Measurements from ENCODE around the gene HES1.

Gene HES1

GRCh38 chr3:194101592-194102432 lies 34.1 kb upstream of the HES1 start:
- DNase-seq (ENCODE audit: insufficient read length, low spot score) (no peak), FAIRE-seq (no peak)

GRCh38 chr3:194102436-194102835 lies 33.5 kb upstream of the HES1 start:
- DNase-seq (ENCODE audit: insufficient read length, low spot score) (no peak), FAIRE-seq (no peak)

- DNase-seq (ENCODE audit: insufficient read length, low spot score) (no peak), FAIRE-seq (no peak)
Observed at GRCh38 chr3:194103505-194103904, 32.4 kb upstream of the HES1 start.

- DNase-seq (ENCODE audit: insufficient read length, low spot score): no peak
- no peak for FAIRE-seq
Observed at GRCh38 chr3:194103983-194104751, 31.8 kb upstream of the HES1 start.

- FAIRE-seq (no peak), DNase-seq (ENCODE audit: insufficient read length, low spot score) (no peak)
Observed at GRCh38 chr3:194105292-194105691, 30.7 kb upstream of the HES1 start.

- no peak for FAIRE-seq
Observed at GRCh38 chr3:194107107-194107506, 28.8 kb upstream of the HES1 start.

GRCh38 chr3:194109192-194109863 lies 26.6 kb upstream of the HES1 start:
- no peak for FAIRE-seq

More at GRCh38 chr3:194107107-194107506, 28.8 kb upstream of the HES1 start:
- DNase-seq (ENCODE audit: insufficient read length, low spot score): no peak

GRCh38 chr3:194110483-194110882 lies 25.5 kb upstream of the HES1 start:
- FAIRE-seq: no peak
- DNase-seq (ENCODE audit: insufficient read length, low spot score): no peak

More at GRCh38 chr3:194109192-194109863, 26.6 kb upstream of the HES1 start:
- DNase-seq (ENCODE audit: insufficient read length, low spot score): no peak

GRCh38 chr3:194111336-194111735 lies 24.6 kb upstream of the HES1 start:
- no peak for FAIRE-seq
- DNase-seq (ENCODE audit: insufficient read length, low spot score): no peak

GRCh38 chr3:194112120-194113106 lies 23.5 kb upstream of the HES1 start:
- FAIRE-seq (peak; percentile 42), DNase-seq (ENCODE audit: insufficient read length, low spot score) (no peak)

- no peak for DNase-seq (ENCODE audit: insufficient read length, low spot score)
- FAIRE-seq: no peak
Observed at GRCh38 chr3:194114123-194114522, 21.8 kb upstream of the HES1 start.

- no peak for FAIRE-seq
- no peak for DNase-seq (ENCODE audit: insufficient read length, low spot score)
Observed at GRCh38 chr3:194117104-194117845, 18.7 kb upstream of the HES1 start.

GRCh38 chr3:194118920-194119319 lies 17.0 kb upstream of the HES1 start:
- DNase-seq (ENCODE audit: insufficient read length, low spot score) (no peak), FAIRE-seq (no peak)

GRCh38 chr3:194119831-194120590 lies 15.9 kb upstream of the HES1 start:
- FAIRE-seq: no peak
- no peak for DNase-seq (ENCODE audit: insufficient read length, low spot score)

- no peak for DNase-seq (ENCODE audit: insufficient read length, low spot score)
Observed at GRCh38 chr3:194120789-194121770, 14.9 kb upstream of the HES1 start.

GRCh38 chr3:194121891-194122631 lies 13.9 kb upstream of the HES1 start:
- peak; percentile 23 for DNase-seq (ENCODE audit: insufficient read length, low spot score)
- FAIRE-seq: no peak

More at GRCh38 chr3:194120789-194121770, 14.9 kb upstream of the HES1 start:
- FAIRE-seq: no peak

GRCh38 chr3:194123726-194124125 lies 12.2 kb upstream of the HES1 start:
- FAIRE-seq (no peak), DNase-seq (ENCODE audit: insufficient read length, low spot score) (no peak)
